NCI-H2196 (cell line): ENCODE results near the gene LRRC2.
"Not testable (repeated sequence)": the region's sequence is repeated elsewhere in the genome, so short reads cannot be mapped to it uniquely, and the experiment has no call there.

Experiments used
- DNase-seq: peaks from one replicate; lab custom pipeline; 2025; ENCODE audit not compliant: unreplicated experiment; lab: John Stamatoyannopoulos, UW

The LRRC2 gene

DNA sequence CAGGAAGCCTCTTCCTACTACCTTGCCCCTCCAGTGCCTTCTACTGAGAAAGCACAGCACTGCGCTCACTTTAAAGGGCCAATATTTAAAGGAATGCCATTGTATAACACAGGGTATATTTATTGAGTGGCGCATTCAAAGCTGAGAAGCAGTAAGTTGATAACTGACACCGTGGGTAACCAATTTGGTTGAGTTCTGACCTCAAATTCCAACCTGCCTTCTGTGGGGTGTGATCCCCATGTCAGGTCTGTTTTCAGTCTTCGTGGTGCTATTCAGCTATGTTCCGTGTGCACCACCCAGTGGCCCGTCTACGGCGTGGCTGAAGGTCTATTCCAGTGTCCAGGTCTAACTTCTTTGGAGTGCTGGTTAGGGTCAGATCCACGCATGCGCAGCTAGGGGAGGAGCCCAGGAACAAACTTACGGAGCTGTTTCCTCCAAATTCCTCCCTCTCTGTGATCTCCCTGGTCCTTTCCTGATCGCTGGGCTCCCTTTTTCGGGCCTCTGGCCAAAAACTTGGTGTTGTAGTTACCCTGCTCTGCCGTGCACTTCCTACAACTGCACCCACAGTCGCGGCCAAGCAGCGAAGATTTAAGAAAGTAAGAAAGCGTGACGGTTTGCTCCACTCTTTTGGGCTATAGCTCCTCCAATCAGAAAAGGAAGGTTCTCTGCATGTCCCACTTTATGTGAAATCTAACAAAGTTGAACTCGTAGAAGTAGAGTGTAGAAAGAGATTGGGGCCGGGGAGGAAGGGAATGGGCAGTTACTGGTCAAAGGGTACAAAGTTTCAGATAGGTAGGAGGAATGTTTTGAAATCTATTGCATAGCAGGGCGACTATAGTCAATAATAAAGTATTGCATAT lies 7.7 kb downstream of the LRRC2 start:
- DNase-seq = no peak

- DNase-seq = no peak
Observed at GRCh38 chr3:46557814-46558183, 8.3 kb downstream of the LRRC2 start.

DNA sequence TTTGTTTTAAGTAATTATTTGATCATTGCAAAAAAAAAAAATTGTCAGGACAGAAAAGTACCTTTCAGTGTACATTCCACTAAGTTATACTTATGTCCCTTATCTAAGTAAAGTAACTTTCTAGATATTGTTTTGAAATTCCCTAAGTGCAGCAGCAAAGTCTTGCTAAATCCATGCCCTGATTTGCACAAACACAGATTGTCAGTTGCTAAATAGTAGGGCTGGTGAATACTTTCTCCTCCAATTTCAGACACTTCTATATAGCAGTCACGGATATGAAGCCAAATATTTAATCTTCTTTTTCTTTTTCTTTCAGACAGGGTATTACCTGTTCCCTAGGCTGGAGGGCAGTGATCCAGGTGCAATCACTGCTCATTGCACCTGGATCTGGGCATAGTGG lies 12.9 kb downstream of the LRRC2 start:
- no peak for DNase-seq

- DNase-seq = no peak
Observed at GRCh38 chr3:46552538-46552937, 13.6 kb downstream of the LRRC2 start.

DNA sequence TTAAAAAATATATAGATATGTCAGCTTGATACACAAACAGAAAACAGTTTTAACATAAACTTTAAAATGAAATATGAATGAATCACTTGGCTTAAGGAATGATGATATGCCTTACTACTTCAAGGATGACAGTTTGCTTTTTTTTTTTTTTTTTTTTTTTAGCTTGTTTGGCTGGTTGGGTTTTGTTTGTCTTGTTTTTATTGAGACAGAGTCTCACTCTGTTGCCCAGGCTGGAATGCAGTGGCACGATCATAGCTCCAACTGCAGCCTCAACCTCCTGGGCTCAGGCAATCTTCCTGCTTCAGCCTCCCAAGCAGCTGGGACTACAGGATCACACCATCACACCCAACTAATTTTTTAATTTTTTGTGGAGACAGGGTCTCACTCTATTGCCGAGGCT lies 14.5 kb downstream of the LRRC2 start:
- no peak for DNase-seq

- no peak for DNase-seq
Observed at GRCh38 chr3:46549989-46550388, 16.1 kb downstream of the LRRC2 start.

DNA sequence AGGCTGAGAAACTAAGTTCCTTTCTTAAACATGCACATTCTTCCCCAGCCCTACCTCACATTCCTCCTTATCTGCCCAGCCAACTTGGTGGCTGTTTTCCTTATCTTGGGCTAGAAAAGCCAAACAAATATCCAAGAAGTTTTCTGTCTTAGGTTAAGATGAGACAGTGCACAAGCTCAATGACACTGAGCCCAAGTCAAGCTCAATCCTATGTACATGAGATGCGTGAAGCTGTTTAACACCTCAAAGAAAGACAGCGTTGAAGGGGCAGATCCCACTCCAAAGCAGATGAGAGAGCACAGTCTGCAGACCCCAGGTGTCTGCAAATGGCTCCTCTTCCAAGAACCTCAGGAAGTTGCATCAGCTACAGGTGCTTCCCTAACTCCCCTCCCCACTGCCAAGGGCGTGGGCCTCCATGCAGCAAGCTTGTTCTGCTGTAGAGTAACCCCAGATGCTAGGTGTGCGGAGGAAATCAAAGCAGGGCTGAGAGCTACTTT lies 16.6 kb downstream of the LRRC2 start:
- DNase-seq = no peak

DNA sequence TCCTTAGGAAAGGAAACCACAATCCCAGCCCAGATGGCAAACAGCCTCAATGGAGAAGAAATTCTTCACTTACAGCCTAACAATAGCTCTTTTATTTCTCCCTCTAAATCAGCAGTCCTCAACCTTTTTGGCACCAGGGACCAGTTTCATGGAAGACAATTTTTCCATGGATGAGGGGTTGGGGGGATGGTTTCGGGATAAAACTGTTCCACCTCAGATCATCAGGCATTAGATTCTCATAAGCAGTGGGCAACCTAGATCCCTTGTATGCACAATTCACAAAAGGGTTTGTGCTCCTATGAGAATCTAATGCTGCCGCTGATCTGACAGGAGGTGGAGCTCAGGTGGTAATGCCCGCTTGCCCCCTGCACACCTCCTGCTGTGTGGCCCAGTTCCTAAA lies 17.5 kb downstream of the LRRC2 start:
- DNase-seq = not testable (repeated sequence)

GRCh38 chr3:46546896-46547440 lies 19.1 kb downstream of the LRRC2 start:
- DNase-seq = no peak

- no peak for DNase-seq
Observed at GRCh38 chr3:46545818-46546630, 20.1 kb downstream of the LRRC2 start.

DNA sequence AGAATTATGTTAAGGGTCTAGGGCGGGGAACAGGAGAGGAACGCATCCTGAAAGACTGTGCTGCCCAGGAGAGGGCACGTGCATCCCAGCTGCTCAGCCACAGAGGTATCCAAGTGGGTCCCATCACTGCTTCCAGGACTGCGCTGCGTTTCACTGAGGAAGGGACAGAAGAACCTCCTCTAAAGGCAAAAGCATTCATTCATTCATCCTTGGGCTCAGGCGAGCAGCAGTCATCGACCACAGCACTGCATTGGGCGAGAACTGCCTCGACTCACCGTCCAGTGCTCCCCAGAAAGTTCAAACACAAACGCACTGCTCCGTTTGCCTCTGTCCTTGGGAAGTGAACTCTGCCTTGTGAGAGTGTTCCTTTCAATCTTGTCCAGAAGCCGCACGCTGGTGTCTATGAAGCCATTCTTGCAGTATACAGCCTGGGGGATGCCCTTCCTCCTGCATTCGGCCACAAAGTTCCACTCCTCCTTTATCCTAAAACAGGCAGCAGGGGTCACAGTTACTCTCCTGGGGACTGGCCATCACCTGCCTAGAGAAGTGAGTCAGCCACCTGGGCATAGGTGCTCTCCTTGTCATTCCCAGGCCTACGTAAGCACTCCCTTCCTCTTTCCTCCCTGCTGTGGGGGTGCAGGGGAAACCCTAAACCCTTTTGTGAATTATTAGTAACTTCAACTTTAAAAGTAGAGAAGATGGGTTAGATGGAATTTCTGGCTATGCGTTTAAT lies 21.2 kb downstream of the LRRC2 start:
- no peak for DNase-seq

DNA sequence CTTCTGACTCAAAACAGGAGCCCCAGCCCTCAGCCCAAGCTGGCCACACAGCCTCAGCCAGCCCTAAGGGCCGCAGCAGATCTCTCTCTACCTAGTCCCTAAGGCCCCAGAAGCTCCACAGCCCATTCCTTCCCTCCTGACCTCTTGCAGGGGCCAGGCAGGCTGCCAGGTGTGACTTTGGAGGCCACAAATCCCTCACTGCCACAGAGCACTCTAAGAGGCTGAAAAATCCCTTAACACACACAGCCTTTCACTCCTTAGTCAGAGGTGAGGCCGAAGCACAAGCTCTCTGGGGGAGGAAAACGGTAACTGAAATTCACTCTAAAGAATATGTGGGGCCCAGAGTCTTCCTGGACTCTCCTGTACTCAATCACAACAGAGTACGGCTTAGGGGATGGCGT lies 23.3 kb downstream of the LRRC2 start:
- DNase-seq = no peak

DNA sequence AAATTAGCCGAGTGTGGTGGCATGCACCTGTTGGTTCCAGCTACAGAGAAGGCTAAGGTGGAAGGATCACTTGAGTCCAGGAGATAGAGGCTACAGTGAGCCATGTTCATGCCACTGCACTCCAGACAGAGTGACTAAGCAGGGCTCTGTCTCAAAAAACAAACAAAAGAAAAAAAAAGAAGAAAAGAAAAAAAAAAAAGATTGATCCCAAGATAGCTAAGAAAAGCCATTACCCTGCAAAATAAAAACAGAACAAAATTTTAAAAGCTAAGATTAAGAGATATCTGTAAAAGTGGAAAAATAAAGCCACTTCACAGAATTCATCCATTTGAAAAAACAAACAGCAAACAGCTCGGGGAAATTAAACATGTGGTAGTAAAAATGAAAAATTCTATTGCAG lies 23.8 kb downstream of the LRRC2 start:
- DNase-seq = no peak

- DNase-seq = no peak
Observed at GRCh38 chr3:46541835-46542234, 24.3 kb downstream of the LRRC2 start.

DNA sequence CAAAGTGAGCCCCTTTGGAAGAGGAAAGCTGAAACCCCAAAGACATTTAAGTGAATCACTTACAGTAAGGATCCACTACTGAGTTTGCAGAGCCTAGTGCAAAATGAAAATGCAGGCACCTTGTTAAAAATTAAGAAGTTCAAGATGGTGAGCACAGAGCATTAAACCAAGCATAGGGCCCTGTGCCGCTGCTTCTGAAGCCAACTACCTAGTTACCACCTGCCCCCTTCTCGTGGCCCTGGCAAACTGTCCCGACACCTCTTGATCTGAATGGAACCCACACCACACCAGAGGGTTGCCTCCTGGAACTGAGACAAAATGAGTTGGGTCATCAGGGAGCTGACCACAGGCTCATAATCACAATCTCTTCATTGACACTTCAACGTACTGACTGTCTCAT lies 25.6 kb downstream of the LRRC2 start:
- no peak for DNase-seq

GRCh38 chr3:46539443-46540005 lies 26.6 kb downstream of the LRRC2 start:
- no peak for DNase-seq

DNA sequence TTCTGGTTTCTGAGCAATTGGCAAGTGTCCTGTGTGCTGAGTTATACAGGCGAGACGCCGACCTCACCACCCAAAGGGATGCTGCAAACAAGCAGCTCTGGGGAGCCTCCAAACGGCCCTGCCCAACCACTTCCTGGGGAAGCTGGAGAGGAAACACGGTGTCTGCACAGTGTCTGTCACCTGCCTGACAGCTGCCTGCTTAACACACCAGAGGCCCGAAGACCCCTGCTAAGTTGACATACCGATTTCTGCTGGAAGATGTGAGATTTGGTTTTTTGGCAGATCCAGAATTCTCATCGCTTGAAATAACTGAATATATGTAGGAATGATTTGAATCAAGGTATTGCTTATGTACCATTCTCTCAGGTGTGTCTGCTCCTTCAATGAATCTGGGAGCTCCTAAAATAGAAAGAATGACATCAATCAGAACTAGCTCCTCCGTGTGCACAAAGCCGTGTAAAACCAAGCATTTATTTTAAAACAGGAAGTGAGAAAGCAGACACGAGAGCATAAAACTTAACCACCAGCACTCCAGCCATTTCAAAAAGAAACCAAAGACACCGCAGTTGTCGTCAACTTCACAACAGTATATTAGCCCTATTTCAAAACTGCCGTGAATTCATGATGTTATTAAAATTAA lies 27.2 kb downstream of the LRRC2 start:
- DNase-seq = no peak

DNA sequence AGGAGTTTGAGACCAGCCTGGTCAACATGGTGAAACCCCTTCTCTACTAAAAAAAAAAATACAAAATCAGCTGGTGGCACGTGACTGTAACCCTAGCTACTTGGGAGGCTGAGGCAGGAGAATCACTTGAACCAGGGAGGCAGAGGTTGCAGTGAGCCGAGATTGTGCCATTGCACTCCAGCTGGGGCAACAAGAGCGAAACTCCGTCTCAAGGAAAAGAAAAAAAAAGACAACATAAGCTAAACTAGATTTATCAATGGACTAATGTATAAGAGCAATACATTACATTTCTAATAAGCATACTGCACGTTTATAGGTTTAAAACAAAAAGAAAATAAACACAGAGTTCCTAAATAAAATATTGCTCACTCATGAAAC lies 27.7 kb downstream of the LRRC2 start:
- not testable (repeated sequence) for DNase-seq

GRCh38 chr3:46537779-46538178 lies 28.3 kb downstream of the LRRC2 start:
- DNase-seq = no peak

DNA sequence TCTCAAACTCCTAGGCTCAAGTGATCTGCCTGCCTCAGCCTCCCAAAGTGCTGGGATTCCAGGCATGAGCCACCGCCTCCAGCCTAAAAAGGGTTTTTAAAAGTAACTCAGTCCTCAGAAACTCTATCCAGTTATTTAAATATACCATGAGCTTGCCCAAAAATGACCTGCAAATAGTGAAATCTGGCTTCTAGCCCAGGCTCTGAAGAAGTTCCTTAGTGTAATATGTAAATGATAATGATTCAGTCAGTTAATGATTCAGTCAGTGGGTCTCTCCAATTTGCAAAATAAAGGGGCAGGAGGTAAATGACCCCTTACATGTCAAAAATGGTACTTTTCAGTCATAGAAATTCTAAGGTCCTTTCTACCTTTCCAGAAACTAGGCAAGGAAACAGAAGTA lies 28.8 kb downstream of the LRRC2 start:
- no peak for DNase-seq
